GM18520 (cell line): ENCODE measurements around the gene KCNV2.

Experiments
- ATAC-seq: cut with Tn5 transposase; IDR thresholded peaks from one replicate; pipeline ENCODE4 v1.9.1; 2021; ENCODE audit not compliant: unreplicated experiment

The KCNV2 gene

DNA sequence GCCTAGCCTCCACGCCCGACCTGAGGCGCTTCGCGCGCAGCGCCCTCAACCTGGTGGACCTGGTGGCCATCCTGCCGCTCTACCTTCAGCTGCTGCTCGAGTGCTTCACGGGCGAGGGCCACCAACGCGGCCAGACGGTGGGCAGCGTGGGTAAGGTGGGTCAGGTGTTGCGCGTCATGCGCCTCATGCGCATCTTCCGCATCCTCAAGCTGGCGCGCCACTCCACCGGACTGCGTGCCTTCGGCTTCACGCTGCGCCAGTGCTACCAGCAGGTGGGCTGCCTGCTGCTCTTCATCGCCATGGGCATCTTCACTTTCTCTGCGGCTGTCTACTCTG lies 1.4 kb downstream of the KCNV2 start:
- ATAC-seq = no peak

DNA sequence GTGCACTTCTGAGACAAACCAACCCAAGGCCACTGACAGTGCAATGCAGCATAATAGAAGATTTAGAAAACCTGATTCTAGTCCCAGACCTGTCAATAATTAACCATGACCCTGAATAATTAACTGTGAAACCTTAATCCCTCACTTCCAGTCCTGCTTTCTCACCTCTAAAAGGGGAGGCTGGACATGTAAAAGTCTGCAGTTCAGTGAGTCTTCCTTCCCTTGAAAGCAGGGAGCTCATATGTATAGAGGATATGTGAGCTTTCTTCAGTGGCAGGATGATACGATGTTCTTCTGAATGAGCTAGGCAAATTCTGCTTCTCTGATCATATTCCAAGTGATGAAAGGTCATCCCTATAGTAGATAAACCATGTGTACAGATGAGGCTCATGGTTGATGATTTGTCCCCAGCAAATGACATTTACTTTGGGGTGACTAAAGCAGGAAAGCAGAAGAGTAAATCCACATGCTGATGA lies 2.9 kb downstream of the KCNV2 start:
- no peak for ATAC-seq

DNA sequence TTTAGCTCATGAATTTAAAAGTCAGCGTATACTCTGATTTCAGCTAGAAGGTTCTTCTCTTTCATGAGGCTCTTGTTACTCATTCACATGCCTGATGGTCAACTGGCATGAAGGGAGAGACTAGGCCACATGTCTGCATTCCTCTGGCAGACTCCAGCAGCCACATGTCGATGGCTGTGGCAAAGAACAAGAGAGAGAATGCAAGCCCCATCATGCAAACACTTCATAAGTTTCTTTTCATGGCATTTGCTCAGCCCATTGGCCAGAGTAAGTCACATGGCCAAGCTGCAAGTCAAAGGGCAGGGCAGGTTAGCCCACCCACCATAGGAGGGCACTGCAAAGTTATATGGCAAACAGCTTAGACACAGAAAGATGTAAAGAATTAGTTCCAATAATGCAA lies 5.4 kb downstream of the KCNV2 start:
- ATAC-seq = no peak

DNA sequence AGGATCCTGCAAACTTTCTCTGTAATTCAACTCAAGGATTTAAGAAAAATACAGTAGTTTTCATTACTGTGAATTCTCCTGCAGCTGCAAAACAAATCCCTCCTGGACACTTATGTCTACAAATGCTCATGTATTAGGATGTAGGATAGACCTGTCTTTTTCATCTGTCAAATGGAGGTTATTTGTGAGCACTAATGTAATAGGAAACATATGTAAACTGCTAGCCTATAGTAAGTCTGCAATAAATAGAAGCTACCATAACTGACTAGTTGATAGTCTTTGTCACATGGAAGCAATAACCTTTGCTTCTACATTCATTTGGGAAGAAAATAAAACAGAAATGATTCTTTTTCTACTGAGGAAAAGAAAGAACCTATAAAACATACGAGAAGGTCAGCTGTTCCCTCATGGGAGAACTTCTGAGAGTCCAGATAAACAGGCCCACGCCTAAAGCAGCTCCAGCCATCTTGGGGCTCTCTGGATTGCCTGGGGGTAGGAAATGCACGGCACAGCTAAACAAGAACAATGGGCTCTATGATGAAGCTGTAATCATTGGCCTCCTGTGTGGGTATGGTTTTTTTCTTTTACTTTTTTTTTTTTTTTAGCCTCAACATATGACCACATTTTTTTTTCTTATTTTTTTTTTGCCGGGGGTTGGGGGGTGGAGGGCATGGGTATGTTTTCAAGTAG lies 6.2 kb downstream of the KCNV2 start:
- ATAC-seq = no peak

DNA sequence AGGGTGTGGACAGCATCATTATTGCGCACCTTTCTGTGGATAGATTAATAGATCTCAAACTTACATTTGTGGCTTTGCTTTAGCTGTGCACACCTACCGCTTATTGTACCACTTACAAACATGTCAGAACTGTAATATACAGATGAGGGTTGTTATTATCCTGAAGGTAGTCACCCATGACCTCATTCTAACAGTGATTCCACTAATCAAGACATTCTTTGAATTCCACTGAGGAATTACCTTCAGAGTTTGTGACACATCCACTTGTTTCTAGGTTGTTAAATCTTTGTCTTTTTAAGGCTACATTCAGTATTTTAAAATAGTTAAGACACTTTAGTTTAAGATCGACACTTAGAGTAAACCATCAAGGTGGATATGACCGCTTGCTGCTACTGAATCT lies 7.8 kb downstream of the KCNV2 start:
- ATAC-seq = no peak

DNA sequence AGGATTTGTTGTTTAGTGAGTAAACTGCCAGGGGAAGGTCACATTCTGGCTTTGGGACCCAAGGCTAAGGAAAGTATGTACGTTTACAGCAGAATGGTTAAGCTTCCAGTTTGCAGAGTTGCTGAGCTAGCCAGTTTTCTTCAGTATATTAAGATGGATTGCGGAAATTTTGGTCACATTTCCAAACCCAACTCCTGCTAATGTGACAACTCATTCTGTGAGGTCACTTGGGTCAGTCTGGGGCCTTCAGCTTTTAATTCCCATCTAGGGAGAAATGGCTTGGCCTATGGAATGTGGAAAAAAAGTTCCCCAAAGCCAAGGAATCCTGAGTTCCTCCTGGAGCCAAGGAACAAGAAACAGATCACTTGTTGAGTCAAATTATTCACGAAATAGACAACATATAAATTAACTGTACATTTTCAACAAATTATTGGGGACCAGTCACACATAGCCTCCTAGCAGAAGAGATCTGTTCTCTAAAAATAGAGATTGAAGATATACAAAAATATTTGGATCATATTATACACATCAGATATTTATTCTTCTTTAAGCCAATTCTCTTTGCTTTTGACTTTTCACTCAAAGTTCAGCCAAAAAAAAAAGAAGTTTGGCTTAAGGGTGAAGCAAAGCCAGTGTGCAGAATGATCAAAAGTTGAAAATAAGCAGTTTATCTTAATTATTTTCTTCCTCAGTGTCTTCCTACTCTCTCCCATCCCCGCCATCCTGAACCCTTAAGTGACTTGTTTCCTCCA lies 8.8 kb downstream of the KCNV2 start:
- no peak for ATAC-seq

DNA sequence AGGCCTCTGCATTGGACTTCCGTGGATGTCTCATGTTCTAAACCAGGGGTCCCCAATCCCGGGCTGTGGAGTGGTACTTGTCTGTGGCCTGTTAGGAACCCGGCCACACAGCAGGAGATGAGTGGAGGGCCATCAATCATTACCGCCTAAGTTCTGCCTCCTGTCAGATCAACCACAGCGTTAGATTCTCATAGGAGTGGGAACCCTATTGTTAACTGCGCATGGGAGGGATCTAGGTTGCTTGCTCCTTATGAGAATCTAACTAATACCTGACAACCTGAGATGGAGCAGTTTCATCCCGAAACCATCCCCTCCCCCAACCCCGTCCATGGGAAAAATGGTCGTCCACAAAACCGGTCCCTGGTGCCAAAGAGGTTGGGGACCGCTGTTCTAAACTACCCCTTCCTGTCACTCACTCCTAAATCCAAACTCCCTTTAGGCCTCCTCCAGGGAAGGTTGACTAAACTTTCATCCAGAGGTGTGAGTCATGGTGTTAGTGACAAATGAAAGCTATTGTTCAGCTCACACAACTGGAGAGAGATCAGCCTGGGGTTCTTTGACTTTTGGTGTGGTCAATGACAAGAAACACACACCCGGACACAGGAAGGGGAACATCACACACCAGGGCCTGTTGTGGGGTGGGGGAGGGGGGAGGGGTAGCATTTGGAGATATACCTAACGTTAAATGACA lies 9.5 kb downstream of the KCNV2 start:
- ATAC-seq = no peak

DNA sequence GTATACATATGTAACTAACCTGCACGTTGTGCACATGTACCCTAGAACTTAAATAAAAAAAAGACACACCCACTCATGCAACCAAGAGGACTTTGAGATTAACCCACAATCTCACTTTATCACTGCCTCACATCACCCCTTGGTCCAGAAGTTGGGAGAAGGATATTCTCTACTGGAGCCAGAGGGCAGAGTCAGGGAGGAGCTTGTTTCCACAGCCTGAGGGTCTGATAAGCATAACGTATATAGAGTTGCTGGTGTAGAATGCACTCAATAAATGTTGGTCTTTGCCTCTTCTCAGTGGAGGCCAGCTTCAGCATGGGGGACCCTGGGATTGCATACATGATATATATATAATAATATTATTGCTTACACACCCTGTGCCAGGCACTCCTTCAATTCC lies 10.1 kb downstream of the KCNV2 start:
- ATAC-seq = no peak

DNA sequence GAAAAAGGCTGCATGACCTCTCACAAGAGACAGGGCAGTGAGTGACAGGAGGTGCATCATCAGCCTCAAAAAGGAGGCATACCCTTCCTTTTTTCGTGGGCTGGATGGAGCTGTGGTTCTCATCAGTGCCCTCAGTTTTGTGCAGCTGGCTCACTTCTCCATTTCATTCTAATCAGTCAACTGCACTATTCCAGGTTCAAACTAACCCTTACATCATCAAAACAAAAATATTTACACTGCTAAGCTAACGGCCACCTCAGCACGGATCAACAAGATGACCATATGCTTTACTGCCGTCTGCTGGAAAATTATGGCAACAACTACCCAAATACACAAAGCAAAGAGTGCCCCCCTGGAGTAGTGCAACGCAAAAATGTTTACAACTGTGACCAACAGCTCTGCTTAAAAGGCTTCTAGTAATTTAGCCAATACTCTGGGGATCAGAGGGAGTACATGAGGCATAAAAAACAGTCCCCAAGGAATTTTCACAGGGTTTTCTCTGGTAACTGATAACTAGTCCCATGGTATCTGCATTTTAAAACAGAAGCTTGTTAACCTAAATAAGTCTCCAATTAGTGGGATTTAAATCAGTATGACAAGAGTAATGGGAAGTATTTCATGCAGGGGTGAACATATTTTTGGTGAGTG lies 10.8 kb downstream of the KCNV2 start:
- ATAC-seq = no peak

DNA sequence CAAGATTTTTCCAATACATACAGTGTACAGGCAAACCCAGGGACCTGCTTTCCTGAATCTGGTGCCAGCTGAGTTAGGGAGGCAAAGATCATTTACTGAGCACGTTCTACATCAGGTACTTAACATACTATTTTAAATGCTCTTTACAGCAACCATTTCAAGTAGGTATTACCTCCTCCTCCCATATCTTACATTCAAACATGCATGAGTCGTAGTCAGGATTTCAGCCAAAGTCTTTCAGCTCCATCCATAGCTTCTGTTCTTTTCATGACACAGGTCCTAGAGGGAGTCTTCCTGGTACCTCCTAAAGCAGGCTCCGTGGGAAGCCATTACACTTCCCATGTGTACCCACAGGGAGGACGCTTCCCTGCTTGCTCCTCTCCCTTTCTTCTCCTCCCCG lies 11.7 kb downstream of the KCNV2 start:
- no peak for ATAC-seq

DNA sequence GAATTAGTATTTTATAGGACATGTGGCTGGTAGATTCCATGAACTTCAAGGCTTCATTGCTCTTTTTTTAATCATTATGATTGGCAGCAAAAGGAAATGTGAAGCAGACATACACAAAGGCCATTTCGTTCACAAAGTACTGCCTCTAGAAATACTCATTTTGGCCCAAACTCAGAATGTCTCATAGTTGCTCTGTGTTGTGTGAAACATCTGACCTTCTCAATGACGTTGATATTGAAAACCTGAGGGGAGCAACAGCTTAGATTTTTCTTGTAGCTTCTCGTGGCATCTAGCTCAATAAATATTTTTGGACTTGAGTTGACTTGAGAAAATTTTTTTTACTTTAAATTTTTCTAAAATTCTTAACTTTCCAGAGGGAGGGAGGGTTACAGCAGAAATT lies 12.4 kb downstream of the KCNV2 start:
- ATAC-seq = no peak

DNA sequence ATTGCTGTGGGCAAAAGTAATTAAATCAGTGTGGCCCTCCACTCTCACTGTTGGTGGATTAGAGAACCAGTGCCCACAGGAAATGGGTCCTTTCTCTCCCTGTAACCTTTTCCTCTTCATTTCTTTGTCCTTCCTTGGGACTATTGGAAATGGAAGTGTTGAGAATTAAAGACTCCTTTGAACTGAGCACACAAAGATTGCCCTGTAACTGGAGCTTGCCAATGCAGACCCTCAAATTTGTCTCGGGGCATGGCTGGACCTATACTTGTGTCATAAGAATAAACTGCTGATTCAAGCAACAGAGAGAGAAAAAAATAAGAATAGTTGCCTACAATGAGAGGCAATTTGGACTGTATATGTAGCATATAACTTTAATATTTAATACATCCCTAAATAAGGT lies 13.7 kb downstream of the KCNV2 start:
- ATAC-seq = no peak

DNA sequence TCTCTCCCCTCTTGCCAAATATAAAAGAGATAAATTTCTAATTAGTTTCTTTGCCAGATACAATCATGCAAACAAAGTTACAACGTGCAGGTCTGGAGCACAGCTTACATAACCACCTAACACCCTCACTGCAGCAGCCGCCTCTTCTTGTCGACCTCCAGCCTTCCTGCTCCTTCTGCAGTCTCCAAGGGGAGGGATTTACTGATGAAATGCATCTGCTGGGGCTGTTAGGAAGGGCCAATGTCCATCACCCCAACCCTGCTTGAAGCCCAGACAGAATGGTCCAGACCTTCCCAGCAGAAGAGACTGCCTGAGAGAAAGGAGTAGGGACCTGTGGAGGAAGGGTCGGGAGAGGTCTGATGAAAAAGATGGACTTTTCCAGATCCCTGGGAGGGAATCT lies 15.2 kb downstream of the KCNV2 start:
- no peak for ATAC-seq

DNA sequence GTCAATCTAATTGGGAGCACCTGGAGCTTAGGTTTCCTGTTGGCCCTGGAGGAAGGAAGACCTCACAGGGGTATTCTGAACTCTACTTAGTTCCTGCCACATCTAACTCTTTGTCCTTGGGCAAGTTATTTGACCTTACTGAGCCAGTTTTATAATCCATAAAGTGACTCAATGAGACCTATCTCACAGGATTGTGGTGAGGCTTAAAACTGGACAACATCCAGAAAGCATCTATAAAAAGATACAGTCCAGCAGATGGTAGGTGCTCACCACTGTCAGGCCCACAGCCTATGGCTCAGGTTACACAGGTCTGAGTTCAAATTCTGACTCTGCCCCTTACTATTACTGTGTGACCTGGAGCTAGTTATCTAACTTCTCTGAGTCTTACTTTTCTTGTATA lies 23.3 kb downstream of the KCNV2 start:
- no peak for ATAC-seq

DNA sequence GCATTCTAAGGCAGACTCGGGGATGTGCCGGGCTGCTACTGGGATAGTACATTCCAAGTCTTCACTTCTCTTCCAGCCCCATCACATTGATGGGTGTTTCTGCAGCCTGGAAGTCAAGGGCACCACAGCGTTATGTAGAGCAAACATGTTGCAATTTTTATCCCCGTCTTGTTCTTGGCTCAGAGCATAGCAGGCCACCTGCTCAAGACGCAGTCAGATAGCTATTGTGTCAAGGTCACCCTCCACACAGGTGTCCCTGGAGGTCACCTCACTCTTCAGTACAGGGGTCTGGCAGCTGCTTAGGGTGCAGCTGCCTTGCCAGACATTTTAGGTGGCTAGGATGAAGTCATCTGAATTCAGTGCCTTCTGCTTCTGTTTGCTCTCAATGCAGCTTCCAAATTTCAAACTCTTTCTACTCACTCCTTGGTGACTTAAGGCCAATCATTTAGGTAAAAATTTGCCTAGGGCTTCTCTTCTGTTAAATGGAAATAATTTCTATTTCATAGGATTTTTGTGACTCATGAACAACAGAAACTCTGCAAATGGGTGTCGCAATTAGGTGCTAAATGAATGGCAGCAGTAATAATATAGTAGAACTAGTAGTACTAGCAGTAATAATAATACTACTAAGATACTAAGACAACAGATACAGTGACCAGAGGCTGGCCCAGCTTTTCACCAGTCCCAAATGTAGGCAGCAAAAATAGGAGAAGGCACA lies 24.3 kb downstream of the KCNV2 start:
- no peak for ATAC-seq

DNA sequence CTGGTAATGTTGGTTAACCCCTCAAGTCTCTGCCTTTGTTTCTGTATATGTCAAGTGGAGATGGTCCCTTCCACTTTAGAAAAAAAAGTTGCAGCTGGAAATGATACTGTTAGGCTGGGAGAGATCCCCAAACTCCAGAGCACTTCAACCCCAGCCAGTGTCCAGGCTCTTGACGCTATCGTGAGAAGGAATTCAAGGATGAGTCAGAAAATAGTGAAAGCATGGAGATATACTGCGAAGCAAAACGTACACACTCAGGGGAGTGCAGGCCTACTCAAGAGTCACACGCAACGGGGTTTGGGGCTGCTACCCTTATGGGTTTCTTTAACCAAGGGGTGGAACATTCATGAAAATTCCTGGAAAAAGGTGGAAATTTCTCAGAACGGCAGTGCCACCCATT lies 24.9 kb downstream of the KCNV2 start:
- ATAC-seq = no peak

DNA sequence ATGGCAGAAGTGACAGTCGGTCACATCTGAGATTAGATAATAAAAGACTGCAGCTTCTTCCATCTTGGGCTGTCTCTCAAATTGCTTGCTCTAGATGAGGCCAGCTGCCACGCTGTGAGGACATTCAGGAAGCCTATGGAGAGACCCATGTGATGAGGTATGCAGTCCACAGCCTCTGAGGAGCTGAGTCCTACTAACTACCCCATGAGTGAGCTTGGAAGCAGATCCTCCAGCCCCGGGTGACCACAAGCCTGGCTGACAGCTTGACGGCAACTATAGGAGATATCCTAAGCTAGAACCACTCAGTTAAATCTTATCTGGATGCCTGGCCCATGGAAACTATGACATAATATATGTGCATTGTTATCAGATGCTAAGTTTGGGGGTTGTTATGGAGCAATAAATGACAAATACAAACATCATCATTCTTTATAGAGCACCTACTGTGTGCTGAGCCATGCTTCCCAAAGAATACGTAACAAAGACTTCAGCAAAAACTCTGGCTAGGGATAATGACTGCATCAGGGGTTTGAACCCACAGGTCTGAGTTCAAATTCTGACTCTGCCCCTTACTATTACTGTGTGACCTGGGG lies 26.7 kb downstream of the KCNV2 start:
- no peak for ATAC-seq

DNA sequence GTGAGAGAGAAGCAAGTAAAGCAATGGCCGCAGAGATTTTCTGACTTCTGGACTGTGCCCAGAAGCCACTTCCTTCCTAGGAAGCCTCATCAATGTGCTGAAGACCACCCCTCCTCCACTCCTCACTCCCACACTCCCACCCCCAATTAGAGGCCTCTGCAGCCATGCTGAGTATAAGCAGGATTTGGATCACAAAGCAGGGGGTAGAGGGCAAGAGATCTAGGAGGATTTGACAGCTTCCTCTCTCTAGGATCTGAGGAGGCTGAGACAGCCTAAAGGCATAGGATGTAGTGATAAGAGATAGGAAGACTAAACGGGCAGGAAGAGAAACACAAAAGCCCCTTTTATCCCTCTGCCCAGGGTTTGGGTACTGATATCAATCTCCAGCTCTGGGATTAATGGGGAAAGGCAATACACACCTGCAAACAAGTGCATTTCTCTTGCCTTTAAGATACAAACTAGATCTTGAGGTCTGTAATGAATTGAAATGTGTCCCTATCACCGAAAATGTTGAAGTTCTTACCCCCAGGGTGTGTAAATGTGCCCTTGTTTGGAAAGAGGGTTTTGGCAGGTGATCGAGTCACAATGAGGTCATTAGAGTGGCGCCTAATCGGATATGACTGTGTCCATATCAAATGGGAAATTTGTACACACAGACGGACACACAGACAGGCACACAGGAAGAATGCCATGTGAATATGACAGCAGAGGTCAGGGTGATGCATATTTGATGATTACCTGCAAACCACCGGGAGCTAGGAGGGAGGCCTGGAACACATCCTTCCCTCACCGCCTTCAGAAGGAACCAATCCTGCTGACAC lies 28.5 kb downstream of the KCNV2 start:
- no peak for ATAC-seq

DNA sequence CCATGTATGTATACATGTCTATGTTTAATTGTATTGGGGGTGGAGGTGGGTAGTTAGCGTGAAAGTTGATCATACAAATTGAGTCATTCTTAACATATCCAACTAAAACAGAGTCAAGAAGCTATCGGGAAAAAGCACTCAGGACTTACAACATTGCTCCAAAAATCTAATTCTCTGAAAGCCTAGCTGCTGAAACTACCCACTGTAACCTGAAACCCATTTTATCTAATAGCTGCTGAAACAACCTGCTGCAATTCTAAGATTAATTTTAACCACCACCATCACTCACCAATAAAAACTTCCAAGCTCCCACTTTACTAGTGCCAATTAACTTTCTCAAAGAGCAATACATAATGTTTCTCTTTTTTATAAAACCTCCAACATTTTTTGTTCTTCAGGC lies 32.2 kb downstream of the KCNV2 start:
- no peak for ATAC-seq

DNA sequence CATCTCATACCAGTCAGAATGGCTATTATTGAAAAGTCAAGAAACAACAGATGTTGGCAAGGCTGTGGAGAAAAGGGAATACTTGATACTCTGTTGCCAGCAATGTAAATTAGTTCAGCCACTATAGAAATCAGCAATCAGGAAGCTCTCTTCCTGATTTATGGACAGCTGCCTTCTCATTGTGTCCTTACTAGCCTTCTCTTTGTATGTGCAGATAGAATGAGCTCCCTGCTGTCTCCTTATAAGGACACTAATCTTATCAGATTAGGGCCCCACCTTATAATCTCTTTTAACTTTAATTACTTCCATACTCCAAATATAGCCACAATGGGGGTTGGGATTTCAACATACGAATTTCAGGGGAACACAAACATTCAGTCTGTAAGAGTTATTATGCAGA lies 38.0 kb downstream of the KCNV2 start:
- no peak for ATAC-seq
